Stimulated activated naive CD4-positive, alpha-beta T cell treated with Interleukin-2 at 50 U/mL for 16 hours (primary cell): ENCODE results near the gene C11orf86.
"Not testable (repeated sequence)": the region's sequence is repeated elsewhere in the genome, so short reads cannot be mapped to it uniquely, and the experiment has no call there.

Experiments
- DNase-seq: peaks from one replicate; lab custom pipeline; 2025; lab: John Stamatoyannopoulos, UW

Gene C11orf86

GRCh38 chr11:66989360-66989759, 14.3 kb downstream of the C11orf86 start:
- not testable (repeated sequence) for DNase-seq

- DNase-seq, result no peak
Measured at GRCh38 chr11:66992041-66992440, 16.9 kb downstream of the C11orf86 start.

GRCh38 chr11:66996609-66997273, 21.6 kb downstream of the C11orf86 start:
- DNase-seq, result no peak

- DNase-seq, result no peak
Measured at GRCh38 chr11:66999555-66999954, 24.5 kb downstream of the C11orf86 start.

- no peak for DNase-seq
Measured at GRCh38 chr11:67001332-67001731, 26.2 kb downstream of the C11orf86 start.

GRCh38 chr11:67002297-67002913, 27.3 kb downstream of the C11orf86 start:
- no peak for DNase-seq

GRCh38 chr11:67002921-67003411, 27.9 kb downstream of the C11orf86 start:
- no peak for DNase-seq

GRCh38 chr11:67005200-67005599, 30.1 kb downstream of the C11orf86 start:
- not testable (repeated sequence) for DNase-seq

GRCh38 chr11:67006029-67006884, 31.2 kb downstream of the C11orf86 start:
- peak; percentile 16 for DNase-seq

GRCh38 chr11:67007126-67007525, 32.0 kb downstream of the C11orf86 start:
- no peak for DNase-seq

GRCh38 chr11:67010296-67010905, 35.3 kb downstream of the C11orf86 start:
- no peak for DNase-seq

- no peak for DNase-seq
Measured at GRCh38 chr11:67013511-67014045, 38.5 kb downstream of the C11orf86 start.

GRCh38 chr11:67014343-67014742, 39.2 kb downstream of the C11orf86 start:
- no peak for DNase-seq

GRCh38 chr11:67015048-67015447, 39.9 kb downstream of the C11orf86 start:
- no peak for DNase-seq

GRCh38 chr11:67016550-67016949, 41.4 kb downstream of the C11orf86 start:
- no peak for DNase-seq

GRCh38 chr11:67020949-67021348, 45.8 kb downstream of the C11orf86 start:
- no peak for DNase-seq

GRCh38 chr11:67022341-67022933, 47.3 kb downstream of the C11orf86 start:
- no peak for DNase-seq

GRCh38 chr11:67022961-67023956, 48.2 kb downstream of the C11orf86 start, which contains the start of gene SYT12:
Gene SYT12, plus strand, starts transcription at chr11:67023134. Its CDS starts 7,011 bp downstream, at chr11:67030145.
- DNase-seq, result no peak

- no peak for DNase-seq
Measured at GRCh38 chr11:67023957-67024353, 48.9 kb downstream of the C11orf86 start.

- DNase-seq, result peak; percentile 32
Measured at GRCh38 chr11:67024410-67024809, 49.3 kb downstream of the C11orf86 start.
